ENCODE measurements around the gene FARS2. TPM values are rescaled to one million over a fixed set of nuclear protein-coding genes. Genes with fewer than 3 reads are reported as not detected.

Gene FARS2
- total and polyA plus RNA-seq, 2 experiments from 2014 or later, result 9.9 to 15.4 TPM

DNA sequence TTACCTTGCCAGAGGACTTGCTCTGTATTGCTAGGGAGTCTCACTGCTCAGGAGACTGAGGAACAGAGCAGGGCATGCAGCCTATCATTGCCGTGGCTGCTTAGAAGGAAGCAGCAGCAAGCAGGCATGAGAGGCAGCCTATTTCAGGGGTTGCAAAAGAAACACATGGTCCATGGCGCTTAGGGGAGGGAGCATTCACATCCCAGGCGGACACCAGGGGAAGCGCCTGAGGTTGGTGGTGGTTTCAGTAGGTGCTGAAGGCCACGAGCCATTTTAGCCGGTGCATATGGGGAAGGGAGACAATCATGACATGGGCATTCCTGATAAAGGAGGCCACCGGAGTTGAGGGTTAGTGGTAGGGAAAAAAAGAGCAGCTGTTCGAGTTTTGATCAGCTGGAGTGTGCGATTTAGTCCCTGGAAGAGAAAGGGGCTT is 20.9 kb downstream of the FARS2 start:
- Histone ChIP-seq H3K36me3 (replicated peaks; ENCODE audit: insufficient read depth, low read depth) (no peaks in the 10 kb centered on the region), H3K4me3 (no peak overlapping the region), H3K27me3 (no peaks in the 10 kb centered on the region), H3K27ac (no peak overlapping the region), H3K4me2 (no peak overlapping the region), H3K9me2 (replicated peaks; ENCODE audit: insufficient read depth) (no peaks in the 10 kb centered on the region), H3K79me2 (peaks cover 12% of the 10 kb centered on the region), H3K9me3 (ENCODE audit: low read depth) (no peaks in the 10 kb centered on the region), H3K4me1 (ENCODE audit: insufficient read depth) (no peaks in the 10 kb centered on the region), H4K20me1 (ENCODE audit: insufficient read depth, poor library complexity, severe bottlenecking) (no peaks in the 10 kb centered on the region), H2AFZ (no peak overlapping the region)
- no peak for TF ChIP-seq EZH2 (IDR thresholded peaks at IDR 0.05; ENCODE audit: borderline replicate concordance)
- no peak for TF ChIP-seq EZH2phosphoT487 (IDR thresholded peaks at IDR 0.05; ENCODE audit: low read depth, severe bottlenecking, unreplicated experiment)
- TF ChIP-seq, protein P1, sequence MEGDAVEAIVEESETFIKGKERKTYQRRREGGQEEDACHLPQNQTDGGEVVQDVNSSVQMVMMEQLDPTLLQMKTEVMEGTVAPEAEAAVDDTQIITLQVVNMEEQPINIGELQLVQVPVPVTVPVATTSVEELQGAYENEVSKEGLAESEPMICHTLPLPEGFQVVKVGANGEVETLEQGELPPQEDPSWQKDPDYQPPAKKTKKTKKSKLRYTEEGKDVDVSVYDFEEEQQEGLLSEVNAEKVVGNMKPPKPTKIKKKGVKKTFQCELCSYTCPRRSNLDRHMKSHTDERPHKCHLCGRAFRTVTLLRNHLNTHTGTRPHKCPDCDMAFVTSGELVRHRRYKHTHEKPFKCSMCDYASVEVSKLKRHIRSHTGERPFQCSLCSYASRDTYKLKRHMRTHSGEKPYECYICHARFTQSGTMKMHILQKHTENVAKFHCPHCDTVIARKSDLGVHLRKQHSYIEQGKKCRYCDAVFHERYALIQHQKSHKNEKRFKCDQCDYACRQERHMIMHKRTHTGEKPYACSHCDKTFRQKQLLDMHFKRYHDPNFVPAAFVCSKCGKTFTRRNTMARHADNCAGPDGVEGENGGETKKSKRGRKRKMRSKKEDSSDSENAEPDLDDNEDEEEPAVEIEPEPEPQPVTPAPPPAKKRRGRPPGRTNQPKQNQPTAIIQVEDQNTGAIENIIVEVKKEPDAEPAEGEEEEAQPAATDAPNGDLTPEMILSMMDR (IDR thresholded peaks at IDR 0.05; ENCODE audit: poor library complexity), result no peak
- WGBS (ENCODE audit: low lambda C conversion rate, missing lambda C conversion rate), result 81% methylated on average over 9 of the region's 9 CpGs
- DNase-seq (ENCODE audit: low spot score), result no peak

DNA sequence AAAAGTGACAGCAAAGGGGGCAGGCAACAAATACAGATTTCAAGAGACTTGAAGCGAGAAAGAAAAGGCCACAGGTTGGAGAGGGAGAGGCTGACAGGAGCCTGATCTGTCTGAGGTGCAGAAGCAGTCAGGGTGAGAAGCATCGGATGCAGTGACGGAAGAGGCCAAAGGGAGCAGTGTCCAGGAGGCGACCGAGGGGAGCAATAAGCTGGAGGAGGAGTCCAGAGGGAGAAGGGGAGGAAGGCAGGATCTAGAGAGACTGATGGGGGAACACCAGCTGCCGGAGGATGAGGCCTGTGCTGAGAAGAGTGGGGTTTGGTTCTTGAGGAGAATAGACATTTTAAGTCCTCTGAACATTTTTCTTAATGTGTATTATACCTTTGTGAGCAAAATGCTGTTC is 23.8 kb downstream of the FARS2 start:
- Histone ChIP-seq H3K9me2 (replicated peaks; ENCODE audit: insufficient read depth) (no peaks in the 10 kb centered on the region), H4K20me1 (ENCODE audit: insufficient read depth, poor library complexity, severe bottlenecking) (no peaks in the 10 kb centered on the region), H3K4me1 (ENCODE audit: insufficient read depth) (no peaks in the 10 kb centered on the region), H3K36me3 (replicated peaks; ENCODE audit: insufficient read depth, low read depth) (no peaks in the 10 kb centered on the region), H2AFZ (no peak overlapping the region), H3K27me3 (no peaks in the 10 kb centered on the region), H3K4me3 (no peak overlapping the region), H3K9me3 (ENCODE audit: low read depth) (no peaks in the 10 kb centered on the region), H3K4me2 (no peak overlapping the region), H3K27ac (no peak overlapping the region), H3K79me2 (peaks cover 13% of the 10 kb centered on the region)
- TF ChIP-seq EZH2 (IDR thresholded peaks at IDR 0.05; ENCODE audit: borderline replicate concordance), result no peak
- TF ChIP-seq, protein P1 (IDR thresholded peaks at IDR 0.05; ENCODE audit: poor library complexity), result no peak
- TF ChIP-seq EZH2phosphoT487 (IDR thresholded peaks at IDR 0.05; ENCODE audit: low read depth, severe bottlenecking, unreplicated experiment), result no peak
- WGBS (ENCODE audit: low lambda C conversion rate, missing lambda C conversion rate), result 93% methylated on average over 6 of the region's 6 CpGs
- DNase-seq (ENCODE audit: low spot score), result no peak

DNA sequence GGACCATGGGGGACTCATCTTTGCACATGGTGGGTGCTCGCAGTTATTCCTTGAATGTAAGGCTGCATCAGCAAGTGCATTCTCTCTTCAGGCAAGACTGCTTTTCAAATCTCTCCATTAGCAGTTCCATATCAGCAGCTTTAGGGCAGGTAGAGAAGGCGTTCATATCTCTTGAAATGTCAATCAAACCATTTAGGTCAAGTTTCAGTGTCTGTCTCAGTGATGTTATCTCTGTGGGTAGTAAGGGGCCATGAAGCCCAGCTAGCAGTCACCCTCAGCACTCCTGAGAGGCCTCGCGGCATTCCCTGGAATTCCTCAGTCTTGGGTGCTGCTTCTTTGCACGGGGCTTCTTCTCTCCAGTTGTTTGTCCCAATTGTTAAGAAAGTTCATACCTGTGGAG is 24.2 kb downstream of the FARS2 start:
- peaks cover 11% of the 10 kb centered on the region for H3K79me2 ChIP-seq
- WGBS (ENCODE audit: low lambda C conversion rate, missing lambda C conversion rate), result 80% methylated on average over 5 of the region's 5 CpGs

More for the DNA sequence above, 24.2 kb downstream of the FARS2 start:
- Histone ChIP-seq H3K9me3 (ENCODE audit: low read depth) (no peaks in the 10 kb centered on the region), H3K9me2 (replicated peaks; ENCODE audit: insufficient read depth) (no peaks in the 10 kb centered on the region), H3K27me3 (no peaks in the 10 kb centered on the region), H3K4me3 (no peak overlapping the region), H3K4me1 (ENCODE audit: insufficient read depth) (no peaks in the 10 kb centered on the region), H4K20me1 (ENCODE audit: insufficient read depth, poor library complexity, severe bottlenecking) (no peaks in the 10 kb centered on the region), H3K36me3 (replicated peaks; ENCODE audit: insufficient read depth, low read depth) (no peaks in the 10 kb centered on the region), H3K4me2 (no peak overlapping the region), H2AFZ (no peak overlapping the region), H3K27ac (no peak overlapping the region)
- TF ChIP-seq, protein P1 (IDR thresholded peaks at IDR 0.05; ENCODE audit: poor library complexity), result no peak
- TF ChIP-seq EZH2 (IDR thresholded peaks at IDR 0.05; ENCODE audit: borderline replicate concordance) (no peak), EZH2phosphoT487 (IDR thresholded peaks at IDR 0.05; ENCODE audit: low read depth, severe bottlenecking, unreplicated experiment) (no peak)
- no peak for DNase-seq (ENCODE audit: low spot score)

All from hepatocyte (in vitro differentiated cells).